K562 (cell line): ENCODE measurements around the gene CACNG3. TPM values are rescaled to one million over a fixed set of nuclear protein-coding genes. Genes with fewer than 3 reads are reported as not detected.
A peak's percentile ranks its signal among the peaks of the same experiment; 100 is the strongest.

Source experiments
- ARNT ChIP-seq, 2 experiments: fragments of 450-650 bp; IDR thresholded peaks; 2 replicates each; pipeline ENCODE4 v1.6.1; 2016; ENCODE audit warnings: mild to moderate bottlenecking in 1 of 2
- CBX1 ChIP-seq: sonication (generic); IDR thresholded peaks from 2 replicates; pipeline ENCODE4 v1.6.1; 2016; ENCODE audit warnings: antibody characterized with exemption, low read depth, mild to moderate bottlenecking
- DMBX1 ChIP-seq: fragments of 250-450 bp; sonication (Bioruptor Pico); IDR thresholded peaks from 2 replicates; pipeline ENCODE4 v1.8.0; 2022; ENCODE audit warnings: inconsistent platforms, mild to moderate bottlenecking, moderate library complexity, borderline replicate concordance
- E2F1 ChIP-seq: sonication (generic); formaldehyde crosslinking; IDR thresholded peaks from 2 replicates; pipeline ENCODE4 v1.8.1; 2023; ENCODE audit warnings: mild to moderate bottlenecking, missing genetic modification reagents, moderate library complexity
- EHMT2 ChIP-seq: fragments of 450-650 bp; IDR thresholded peaks from 2 replicates; pipeline ENCODE4 v1.6.1; 2018; ENCODE audit warnings: antibody characterized with exemption
- FOXP1 ChIP-seq: sonication (generic); formaldehyde crosslinking; IDR thresholded peaks from 2 replicates; pipeline ENCODE4 v1.8.0; 2022; ENCODE audit warnings: mild to moderate bottlenecking, missing genetic modification reagents
- GATA2 ChIP-seq: sonication (generic); formaldehyde crosslinking; IDR thresholded peaks from 2 replicates; pipeline ENCODE4 v1.4.0; 2020; ENCODE audit warnings: mild to moderate bottlenecking, missing genetic modification reagents
- HINFP ChIP-seq: fragments of 450-650 bp; conservative IDR thresholded peaks from 2 replicates; pipeline ENCODE4 v1.6.1; 2016; ENCODE audit warnings: missing genetic modification characterization, low read depth, mild to moderate bottlenecking, control low read depth, missing compliant biosample characterization
- HLTF ChIP-seq: fragments of 450-650 bp; IDR thresholded peaks from 2 replicates; pipeline ENCODE4 v1.6.1; 2016
- LCOR ChIP-seq: sonication (generic); formaldehyde crosslinking; IDR thresholded peaks from 2 replicates; pipeline ENCODE4 v1.8.0; 2022; ENCODE audit warnings: mild to moderate bottlenecking, missing genetic modification reagents
- NFATC3 ChIP-seq: fragments of 450-650 bp; IDR thresholded peaks from 2 replicates; pipeline ENCODE4 v1.6.1; 2017; ENCODE audit warnings: mild to moderate bottlenecking
- REST ChIP-seq, 2 experiments: fragments of 450-650 bp; formaldehyde crosslinking in 1 of 2; IDR thresholded peaks; 2 replicates each; pipeline versions ENCODE4 v1.4.0 to v1.6.1; 2014 to 2020; ENCODE audit warnings: mild to moderate bottlenecking in 2 of 2, borderline replicate concordance in 1 of 2, low read depth in 1 of 2
- ZBTB7A ChIP-seq: IDR thresholded peaks from 2 replicates; pipeline ENCODE4 v1.6.1; 2011; ENCODE audit warnings: low read depth, mild to moderate bottlenecking, low read length, moderate library complexity, borderline replicate concordance; ENCODE audit not compliant: control insufficient read depth
- ZEB2 ChIP-seq: fragments of 450-650 bp; IDR thresholded peaks from 2 replicates; pipeline ENCODE4 v1.6.1; 2016
- ZNF232 ChIP-seq: sonication (generic); formaldehyde crosslinking; IDR thresholded peaks from 2 replicates; pipeline ENCODE4 v1.8.0; 2022; ENCODE audit warnings: mild to moderate bottlenecking, missing genetic modification reagents
- ZNF263 ChIP-seq: sonication (generic); formaldehyde crosslinking; IDR thresholded peaks from 2 replicates; pipeline ENCODE4 v1.8.0; 2022; ENCODE audit warnings: mild to moderate bottlenecking, missing genetic modification reagents, borderline replicate concordance
- ZNF644 ChIP-seq: fragments of 200-800 bp; sonication (Bioruptor generic); IDR thresholded peaks from 2 replicates; pipeline ENCODE4 v1.6.1; 2016; ENCODE audit warnings: low read depth, missing genetic modification characterization, missing compliant biosample characterization
- polyA plus RNA-seq, 8 experiments: library from polyadenylated mRNA; depleted of rRNA in 4 of 8; stranded (reverse) in 5 of 8; unstranded in 3 of 8; fragments of >200 nt; fragmentation: Nextera tagmentation in 2 of 8; fragmentation: Illumina TruSeq in 1 of 8; extraction: Ambion mirVana in 2 of 8; extraction: Trizol in 1 of 8; gene quantifications; 2 replicates each; pipeline versions ENCODE4 v1.2.1 to v1.2.3, GENCODE V29; 2011 to 2014; ENCODE audit warnings: inconsistent platforms in 1 of 8, missing spikeins in 1 of 8
- total RNA-seq, 7 experiments: library from RNA; depleted of rRNA in 6 of 7; stranded (reverse); fragments of >200 nt in 6 of 7; fragmentation: Illumina TruSeq in 2 of 7; extraction: Trizol in 2 of 7; gene quantifications; 2 replicates each; pipeline versions ENCODE4 v1.2.1 to v1.2.3, GENCODE V29; 2011 to 2021; ENCODE audit warnings: low replicate concordance in 1 of 7

CACNG3 gene
- total and polyA plus RNA-seq, 9 of the 15 experiments (the other 6 are each of a cell fraction or from before 2014, with no cell fraction given), result not detected

GRCh38 chr16:24255456-24256371 is at the start of gene CACNG3 (continued):
- TF ChIP-seq ZNF232 (CRISPR knock-in tag), result peak; percentile 90
- peak; percentile 83 for TF ChIP-seq ZNF644
- TF ChIP-seq LCOR (CRISPR knock-in tag), result 0 out of 2 replicates have a peak, but pooled peaks have one; percentile 47
- peak; percentile 71 for TF ChIP-seq FOXP1 (CRISPR knock-in tag)
- TF ChIP-seq NFATC3, result no peak
- TF ChIP-seq EHMT2, result peak; percentile 100
- TF ChIP-seq GATA2 (CRISPR knock-in tag), result no peak
- no peak for TF ChIP-seq HLTF
- TF ChIP-seq ZEB2, result no peak
- TF ChIP-seq DMBX1 (CRISPR knock-in tag), result peak; percentile 92
- no peak for TF ChIP-seq ARNT (IDR thresholded peaks at IDR 0.05)
- TF ChIP-seq CBX1, result 0 out of 2 replicates have a peak, but pooled peaks have one; percentile 34
- peak; percentile 81; the same call in 1 of the 2 replicates for TF ChIP-seq ZBTB7A
- peak; percentile 65; the same call in 1 of the 2 replicates for TF ChIP-seq ZNF263 (CRISPR knock-in tag)
- TF ChIP-seq E2F1 (CRISPR knock-in tag), result peak; percentile 66; the same call in 1 of the 2 replicates
- TF ChIP-seq REST (IDR thresholded peaks at IDR 0.05; ENCODE audit: borderline replicate concordance), result peak; percentile 100
- TF ChIP-seq REST (CRISPR knock-in tag; IDR thresholded peaks at IDR 0.05; ENCODE audit: low read depth), result peak; percentile 99
- 0 out of 2 replicates have a peak, but pooled peaks have one; percentile 18 for TF ChIP-seq HINFP
